ENCODE results near the gene LDLRAD3. TPM values are rescaled to one million over a fixed set of nuclear protein-coding genes. Genes with fewer than 3 reads are reported as not detected.

LDLRAD3 gene
- total RNA-seq, 2 experiments from 2014 or later = not detected

GRCh38 chr11:36051235-36052144, 107.6 kb downstream of the LDLRAD3 start:
- ChIA-PET POLR2A (no interaction called here), CTCF (ENCODE audit: unreplicated experiment) (no interaction called here)
- H4K20me1 ChIP-seq (ENCODE audit: insufficient read depth, low read length) = no peaks in the 10 kb centered on the region
- intact Hi-C loops (cut with micrococcal nuclease; ENCODE audit: unreplicated experiment) = no loop called here
- no TSS peak for BruUV-seq (replicated peaks)
- H3K27ac ChIP-seq (ENCODE audit: low read depth, low read length, poor library complexity, severe bottlenecking) = no peak overlapping the region
- H3K4me2 ChIP-seq (ENCODE audit: low read length) = no peak overlapping the region
- no peak for TF ChIP-seq CTCF (conservative IDR thresholded peaks at IDR 0.05; ENCODE audit: low read length)
- TF ChIP-seq EZH2phosphoT487 (IDR thresholded peaks at IDR 0.05; ENCODE audit: borderline replicate concordance, low read depth, low read length) = no peak
- H3K4me3 ChIP-seq (ENCODE audit: low read depth, low read length, poor library complexity, severe bottlenecking) = no peak overlapping the region
- no peak overlapping the region for H2AFZ ChIP-seq (ENCODE audit: low read length)
- DNase-seq (ENCODE audit: low spot score) = no peak
- H3K36me3 ChIP-seq (ENCODE audit: insufficient read depth, low read length) = no peaks in the 10 kb centered on the region
- no peaks in the 10 kb centered on the region for H3K9me3 ChIP-seq (ENCODE audit: low read length)
- no peaks in the 10 kb centered on the region for H3K79me2 ChIP-seq (ENCODE audit: insufficient read depth, low read depth, low read length)
- H3K9me2 ChIP-seq (ENCODE audit: insufficient read depth, low read length) = no peaks in the 10 kb centered on the region
- H3K4me1 ChIP-seq (ENCODE audit: insufficient read depth, low read length, poor library complexity, severe bottlenecking) = no peaks in the 10 kb centered on the region

- intact Hi-C loops (cut with micrococcal nuclease; ENCODE audit: unreplicated experiment) = no loop called here
- DNase-seq (ENCODE audit: low spot score) = no peak
These were observed 109.4 kb downstream of the LDLRAD3 start for GRCh38 chr11:36053281-36053680.

More at GRCh38 chr11:36053281-36053680, 109.4 kb downstream of the LDLRAD3 start:
- H3K4me1 ChIP-seq (ENCODE audit: insufficient read depth, low read length, poor library complexity, severe bottlenecking) = no peaks in the 10 kb centered on the region
- no peak overlapping the region for H3K4me3 ChIP-seq (ENCODE audit: low read depth, low read length, poor library complexity, severe bottlenecking)
- no TSS peak for BruUV-seq (replicated peaks)
- no peak overlapping the region for H3K4me2 ChIP-seq (ENCODE audit: low read length)
- no peaks in the 10 kb centered on the region for H3K36me3 ChIP-seq (ENCODE audit: insufficient read depth, low read length)
- no peaks in the 10 kb centered on the region for H4K20me1 ChIP-seq (ENCODE audit: insufficient read depth, low read length)
- no peak overlapping the region for H2AFZ ChIP-seq (ENCODE audit: low read length)
- H3K9me3 ChIP-seq (ENCODE audit: low read length) = no peaks in the 10 kb centered on the region
- H3K79me2 ChIP-seq (ENCODE audit: insufficient read depth, low read depth, low read length) = no peaks in the 10 kb centered on the region
- H3K9me2 ChIP-seq (ENCODE audit: insufficient read depth, low read length) = no peaks in the 10 kb centered on the region
- H3K27ac ChIP-seq (ENCODE audit: low read depth, low read length, poor library complexity, severe bottlenecking) = no peak overlapping the region
- no peak for TF ChIP-seq CTCF (conservative IDR thresholded peaks at IDR 0.05; ENCODE audit: low read length)
- no peak for TF ChIP-seq EZH2phosphoT487 (IDR thresholded peaks at IDR 0.05; ENCODE audit: borderline replicate concordance, low read depth, low read length)
- ChIA-PET POLR2A (interaction anchor here (0.8 to 1.2 kb wide), 2 partner anchors 8 to 232 kb away, joined by 3 to 4 read pairs; no protein-coding TSS in a partner anchor), CTCF (ENCODE audit: unreplicated experiment) (no interaction called here)
